Hepatocyte (in vitro differentiated cells): ENCODE results near the gene NPDC1. TPM values are rescaled to one million over a fixed set of nuclear protein-coding genes. Genes with fewer than 3 reads are reported as not detected.

Source experiments
- DNase-seq: peaks from one replicate; pipeline ENCODE4 v3.0.0-alpha.2; 2016; ENCODE audit warnings: low spot score
- H2AFZ ChIP-seq: fragments of 200-600 bp; sonication (generic); 2 replicates; pipeline ENCODE4 v1.6.0; 2016; ENCODE audit warnings: antibody characterized with exemption, mild to moderate bottlenecking
- H3K27ac ChIP-seq: fragments of 200-600 bp; sonication (generic); 2 replicates; pipeline ENCODE4 v1.5.1; 2016; ENCODE audit warnings: mild to moderate bottlenecking
- H3K27me3 ChIP-seq: fragments of 200-600 bp; sonication (generic); 2 replicates; pipeline ENCODE4 v1.6.1; 2016
- H3K36me3 ChIP-seq: fragments of 200-600 bp; sonication (generic); replicated peaks from 2 replicates; pipeline ENCODE4 v1.5.1; 2016; ENCODE audit warnings: low read depth; ENCODE audit not compliant: insufficient read depth
- H3K4me1 ChIP-seq: fragments of 200-600 bp; sonication (generic); 2 replicates; pipeline ENCODE4 v1.5.1; 2016; ENCODE audit warnings: mild to moderate bottlenecking, moderate library complexity; ENCODE audit not compliant: insufficient read depth
- H3K4me2 ChIP-seq: fragments of 200-600 bp; sonication (generic); 2 replicates; pipeline ENCODE4 v1.6.0; 2016
- H3K4me3 ChIP-seq: fragments of 200-600 bp; sonication (generic); 2 replicates; pipeline ENCODE4 v1.5.1; 2016; ENCODE audit warnings: mild to moderate bottlenecking
- H3K79me2 ChIP-seq: fragments of 200-600 bp; sonication (generic); 2 replicates; pipeline ENCODE4 v1.6.0; 2017; ENCODE audit warnings: mild to moderate bottlenecking
- H3K9me2 ChIP-seq: fragments of 200-600 bp; sonication (generic); replicated peaks from 2 replicates; pipeline ENCODE4 v1.6.0; 2017; ENCODE audit warnings: mild to moderate bottlenecking; ENCODE audit not compliant: insufficient read depth
- H3K9me3 ChIP-seq: fragments of 200-600 bp; sonication (generic); 2 replicates; pipeline ENCODE4 v1.5.1; 2016; ENCODE audit warnings: low read depth, mild to moderate bottlenecking
- H4K20me1 ChIP-seq: fragments of 200-600 bp; sonication (generic); 2 replicates; pipeline ENCODE4 v1.6.0; 2016; ENCODE audit warnings: mild to moderate bottlenecking; ENCODE audit not compliant: insufficient read depth, poor library complexity, severe bottlenecking
- EZH2 ChIP-seq: fragments of 200-600 bp; sonication (generic); IDR thresholded peaks from 2 replicates; pipeline ENCODE4 v1.6.1; 2016; ENCODE audit warnings: antibody characterized with exemption, mild to moderate bottlenecking, borderline replicate concordance
- EZH2phosphoT487 ChIP-seq: fragments of 200-600 bp; sonication (generic); IDR thresholded peaks from one replicate; pipeline ENCODE4 v1.6.1; 2018; ENCODE audit warnings: antibody characterized with exemption, mild to moderate bottlenecking, low read depth, moderate library complexity; ENCODE audit not compliant: unreplicated experiment, severe bottlenecking
- WGBS: methylation state at CpG from one replicate; pipeline ENCODE4 v1.1.6; 2016; ENCODE audit warnings: low lambda C conversion rate; ENCODE audit errors: missing lambda C conversion rate; 5-methylcytosine and 5-hydroxymethylcytosine counted together
- polyA plus RNA-seq: library from polyadenylated mRNA; unstranded; fragments of >200 nt; fragmentation: Nextera tagmentation; extraction: Ambion mirVana; gene quantifications from 2 replicates; pipeline ENCODE4 v1.2.1, GENCODE V29; 2016
- total RNA-seq: library from RNA; depleted of rRNA; stranded (reverse); fragments of >200 nt; gene quantifications from 2 replicates; pipeline ENCODE4 v1.2.3, GENCODE V29; 2014
- TF ChIP-seq, protein P1 (sequence below): fragments of 200-600 bp; sonication (generic); IDR thresholded peaks from 2 replicates; pipeline ENCODE4 v1.5.1; 2016; ENCODE audit warnings: antibody characterized with exemption, mild to moderate bottlenecking; ENCODE audit not compliant: poor library complexity

Gene NPDC1
- total and polyA plus RNA-seq, 2 experiments from 2014 or later, result 12.7 to 72.7 TPM

DNA sequence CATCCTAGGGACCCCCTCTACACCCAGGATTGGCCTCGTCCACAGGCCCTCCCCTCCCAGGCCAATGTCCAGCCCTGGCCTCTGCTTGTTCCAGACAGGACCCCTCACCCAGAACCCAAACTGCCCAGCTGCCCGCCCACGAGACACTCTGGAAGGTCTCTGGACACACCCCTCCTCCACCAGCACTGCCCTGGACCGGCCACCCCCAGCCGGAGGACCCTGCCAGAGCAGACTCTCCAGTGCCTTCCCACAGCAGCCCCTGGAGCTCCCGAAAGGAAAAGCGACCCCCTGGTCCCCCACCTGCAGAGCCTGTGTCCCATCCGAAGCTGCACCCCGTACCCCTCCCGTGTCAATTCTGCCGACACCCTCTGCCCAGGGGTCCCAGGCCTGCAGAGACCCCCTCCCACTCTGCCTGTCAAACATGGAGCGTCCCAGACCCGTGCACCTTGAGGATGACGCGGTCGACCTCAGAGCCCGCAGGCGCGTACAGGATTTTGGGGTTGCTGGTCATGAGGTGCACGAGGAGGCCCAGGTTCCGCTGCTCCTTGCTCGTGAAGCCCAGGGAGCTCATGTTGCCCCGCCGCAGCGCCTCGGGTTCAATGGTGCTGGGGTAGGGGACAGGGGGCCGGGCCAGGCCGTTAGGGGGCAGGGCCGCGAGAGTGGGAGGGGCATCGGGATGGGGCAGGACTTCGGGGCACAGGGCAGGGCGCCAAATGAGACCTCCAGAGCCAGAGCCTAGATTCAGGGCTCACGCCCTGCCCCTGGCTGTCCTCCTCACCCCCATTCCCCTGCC lies 25.9 kb downstream of the NPDC1 start:
- H3K27me3 ChIP-seq, result no peaks in the 10 kb centered on the region
- no peak overlapping the region for H3K4me2 ChIP-seq
- no peak overlapping the region for H3K4me3 ChIP-seq
- no peaks in the 10 kb centered on the region for H3K9me3 ChIP-seq
- DNase-seq, result no peak
- H3K27ac ChIP-seq, result no peak overlapping the region
- no peaks in the 10 kb centered on the region for H3K79me2 ChIP-seq
- H3K36me3 ChIP-seq, result no peaks in the 10 kb centered on the region
- H3K4me1 ChIP-seq, result no peaks in the 10 kb centered on the region
- no peaks in the 10 kb centered on the region for H4K20me1 ChIP-seq
- TF ChIP-seq, protein P1, sequence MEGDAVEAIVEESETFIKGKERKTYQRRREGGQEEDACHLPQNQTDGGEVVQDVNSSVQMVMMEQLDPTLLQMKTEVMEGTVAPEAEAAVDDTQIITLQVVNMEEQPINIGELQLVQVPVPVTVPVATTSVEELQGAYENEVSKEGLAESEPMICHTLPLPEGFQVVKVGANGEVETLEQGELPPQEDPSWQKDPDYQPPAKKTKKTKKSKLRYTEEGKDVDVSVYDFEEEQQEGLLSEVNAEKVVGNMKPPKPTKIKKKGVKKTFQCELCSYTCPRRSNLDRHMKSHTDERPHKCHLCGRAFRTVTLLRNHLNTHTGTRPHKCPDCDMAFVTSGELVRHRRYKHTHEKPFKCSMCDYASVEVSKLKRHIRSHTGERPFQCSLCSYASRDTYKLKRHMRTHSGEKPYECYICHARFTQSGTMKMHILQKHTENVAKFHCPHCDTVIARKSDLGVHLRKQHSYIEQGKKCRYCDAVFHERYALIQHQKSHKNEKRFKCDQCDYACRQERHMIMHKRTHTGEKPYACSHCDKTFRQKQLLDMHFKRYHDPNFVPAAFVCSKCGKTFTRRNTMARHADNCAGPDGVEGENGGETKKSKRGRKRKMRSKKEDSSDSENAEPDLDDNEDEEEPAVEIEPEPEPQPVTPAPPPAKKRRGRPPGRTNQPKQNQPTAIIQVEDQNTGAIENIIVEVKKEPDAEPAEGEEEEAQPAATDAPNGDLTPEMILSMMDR, result no peak
- TF ChIP-seq EZH2 (no peak), EZH2phosphoT487 (no peak)
- no peaks in the 10 kb centered on the region for H3K9me2 ChIP-seq
- 96% methylated on average over 21 of the region's 34 CpGs for WGBS
- no peak overlapping the region for H2AFZ ChIP-seq

DNA sequence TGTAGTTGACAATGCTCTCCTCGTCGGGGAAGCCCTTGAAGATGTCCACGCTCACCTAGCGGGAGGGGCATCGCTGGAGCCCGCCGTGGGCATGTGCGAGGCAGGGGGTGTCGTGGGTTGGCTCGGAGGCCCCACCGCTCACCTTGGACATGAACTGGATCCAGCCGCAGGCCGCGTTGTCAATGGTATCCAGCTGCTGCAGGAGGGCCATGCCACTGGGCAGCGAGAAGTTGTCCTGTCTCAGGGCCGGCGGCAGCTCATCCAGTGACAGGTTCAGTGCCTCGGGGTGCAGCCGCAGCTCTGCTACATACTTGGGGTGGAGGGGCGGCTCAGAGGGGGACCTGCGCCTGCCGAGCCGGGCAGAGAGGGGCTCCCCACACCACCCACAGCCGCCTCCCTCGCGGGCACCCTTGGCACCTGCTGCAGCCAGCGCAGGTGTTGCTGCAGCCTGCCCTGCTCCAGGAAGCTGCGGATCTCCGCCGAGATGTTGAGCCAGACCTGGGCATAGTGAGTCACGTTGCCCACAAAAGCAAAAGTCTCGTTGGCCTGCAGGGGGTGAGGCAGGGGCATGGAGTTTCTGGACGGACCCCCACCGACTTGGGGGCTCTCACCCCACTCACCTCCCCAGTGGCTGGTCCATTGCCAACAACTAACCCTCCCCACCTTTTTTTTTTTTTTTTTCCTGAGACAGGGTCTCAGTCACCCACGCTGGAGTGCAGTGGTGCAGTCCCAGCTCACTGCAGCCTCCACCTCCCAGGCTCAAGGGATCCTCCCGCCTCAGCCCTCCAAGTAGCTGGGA lies 27.0 kb downstream of the NPDC1 start:
- Histone ChIP-seq H3K4me2 (no peak overlapping the region), H3K36me3 (no peaks in the 10 kb centered on the region), H3K27me3 (no peaks in the 10 kb centered on the region), H3K4me3 (no peak overlapping the region), H3K9me2 (no peaks in the 10 kb centered on the region), H3K27ac (no peak overlapping the region), H3K9me3 (no peaks in the 10 kb centered on the region), H3K4me1 (no peaks in the 10 kb centered on the region), H4K20me1 (no peaks in the 10 kb centered on the region), H3K79me2 (no peaks in the 10 kb centered on the region), H2AFZ (no peak overlapping the region)
- WGBS, result 93% methylated on average over 34 of the region's 36 CpGs
- TF ChIP-seq EZH2phosphoT487 (no peak), EZH2 (no peak)
- TF ChIP-seq, protein P1, result no peak
- no peak for DNase-seq

DNA sequence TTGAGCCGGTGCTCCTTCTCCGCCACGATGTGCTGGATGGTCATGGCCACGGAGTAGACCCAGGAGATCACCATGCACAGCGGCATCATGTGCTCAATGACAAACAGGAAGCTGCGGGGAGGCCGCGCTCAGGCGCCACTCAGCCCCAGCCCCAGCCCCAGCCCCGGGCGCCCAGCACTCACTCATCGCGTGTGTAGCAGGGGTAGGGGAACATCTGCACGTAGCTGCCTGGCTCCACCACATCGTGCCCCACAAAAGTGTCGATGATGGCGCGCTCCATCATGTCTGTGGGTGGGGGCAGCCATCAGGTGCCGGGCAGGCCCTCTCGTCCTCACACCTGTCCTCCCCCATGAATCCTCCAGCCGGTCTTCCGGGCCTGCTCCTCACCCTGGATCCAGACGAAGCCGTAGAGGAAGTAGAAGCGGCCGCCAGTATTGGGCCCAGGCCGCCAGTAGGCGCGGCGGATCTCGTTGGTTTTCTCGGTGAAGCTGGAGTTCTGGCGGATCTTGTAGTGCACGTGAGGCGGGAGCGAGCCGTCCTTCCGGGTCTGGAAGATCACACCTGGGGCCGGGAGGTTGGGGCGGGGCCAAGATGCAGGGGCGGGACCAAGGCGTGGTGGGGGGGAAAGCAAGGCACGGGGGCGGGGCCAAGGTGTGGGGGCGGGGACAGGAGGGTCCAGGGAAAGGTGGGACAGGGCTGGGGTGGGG lies 28.0 kb downstream of the NPDC1 start:
- TF ChIP-seq, protein P1, result no peak
- no peak for TF ChIP-seq EZH2
- no peak for TF ChIP-seq EZH2phosphoT487
- no peaks in the 10 kb centered on the region for H3K4me1 ChIP-seq
- WGBS, result 98% methylated on average over 37 of the region's 45 CpGs

More for the DNA sequence above, 28.0 kb downstream of the NPDC1 start:
- H3K9me3 ChIP-seq, result no peaks in the 10 kb centered on the region
- no peaks in the 10 kb centered on the region for H3K27me3 ChIP-seq
- H3K27ac ChIP-seq, result no peak overlapping the region
- no peaks in the 10 kb centered on the region for H4K20me1 ChIP-seq
- H2AFZ ChIP-seq, result no peak overlapping the region
- no peaks in the 10 kb centered on the region for H3K36me3 ChIP-seq
- no peaks in the 10 kb centered on the region for H3K79me2 ChIP-seq
- no peak for DNase-seq
- no peak overlapping the region for H3K4me3 ChIP-seq
- H3K9me2 ChIP-seq, result no peaks in the 10 kb centered on the region
- no peak overlapping the region for H3K4me2 ChIP-seq
